ENCODE results near the gene PACSIN3. TPM values are rescaled to one million over a fixed set of nuclear protein-coding genes. Genes with fewer than 3 reads are reported as not detected.
"Not testable (repeated sequence)": the region's sequence is repeated elsewhere in the genome, so short reads cannot be mapped to it uniquely, and the experiment has no call there.

The PACSIN3 gene
- total RNA-seq, 1 donor: 12.7 TPM

GRCh38 chr11:47207459-47207858 is 21.2 kb upstream of the PACSIN3 start:
- H3K36me3 ChIP-seq (ENCODE audit: insufficient read depth, low read length): no peaks in the 10 kb centered on the region
- DNase-seq (ENCODE audit: insufficient read length, low spot score, missing footprints): no peak
- H3K4me1 ChIP-seq (ENCODE audit: insufficient read depth, low read length): peaks cover 17% of the 10 kb centered on the region

GRCh38 chr11:47206577-47206976 is 20.3 kb upstream of the PACSIN3 start:
- H2AFZ ChIP-seq (ENCODE audit: low read length); H3K79me2 ChIP-seq (ENCODE audit: insufficient read depth, low read length); H3K4me2 ChIP-seq (ENCODE audit: insufficient read depth, low read length); H4K20me1 ChIP-seq (ENCODE audit: insufficient read depth, low read length); H3K9me3 ChIP-seq (ENCODE audit: low read depth, low read length); H3K36me3 ChIP-seq (ENCODE audit: insufficient read depth, low read length); H3K27ac ChIP-seq (ENCODE audit: low read depth, low read length); DNase-seq (ENCODE audit: insufficient read length, low spot score, missing footprints); H3K27me3 ChIP-seq (ENCODE audit: insufficient read depth, low read length); H3K4me3 ChIP-seq (ENCODE audit: insufficient read depth, low read length): not testable (repeated sequence)
- H3K4me1 ChIP-seq (ENCODE audit: insufficient read depth, low read length): peaks cover 17% of the 10 kb centered on the region

More at GRCh38 chr11:47207459-47207858, 21.2 kb upstream of the PACSIN3 start:
- H3K27me3 ChIP-seq (ENCODE audit: insufficient read depth, low read length): no peaks in the 10 kb centered on the region
- H3K79me2 ChIP-seq (ENCODE audit: insufficient read depth, low read length): no peaks in the 10 kb centered on the region
- H3K9me3 ChIP-seq (ENCODE audit: low read depth, low read length): no peaks in the 10 kb centered on the region
- no peak overlapping the region for H3K4me2 ChIP-seq (ENCODE audit: insufficient read depth, low read length)
- H3K27ac ChIP-seq (ENCODE audit: low read depth, low read length): no peak overlapping the region
- no peak overlapping the region for H3K4me3 ChIP-seq (ENCODE audit: insufficient read depth, low read length)
- H2AFZ ChIP-seq (ENCODE audit: low read length): no peak overlapping the region
- H4K20me1 ChIP-seq (ENCODE audit: insufficient read depth, low read length): no peaks in the 10 kb centered on the region
- TF ChIP-seq CTCF (IDR thresholded peaks at IDR 0.05; ENCODE audit: extremely low read depth, low read depth, low read length): no peak

- Histone ChIP-seq H3K79me2 (ENCODE audit: insufficient read depth, low read length) (no peaks in the 10 kb centered on the region), H3K36me3 (ENCODE audit: insufficient read depth, low read length) (no peaks in the 10 kb centered on the region), H3K9me3 (ENCODE audit: low read depth, low read length) (no peaks in the 10 kb centered on the region), H2AFZ (ENCODE audit: low read length) (peak overlapping the region; percentile 62), H3K4me1 (ENCODE audit: insufficient read depth, low read length) (peaks cover 17% of the 10 kb centered on the region), H3K27me3 (ENCODE audit: insufficient read depth, low read length) (no peaks in the 10 kb centered on the region), H3K27ac (ENCODE audit: low read depth, low read length) (peak overlapping the region; percentile 34), H4K20me1 (ENCODE audit: insufficient read depth, low read length) (no peaks in the 10 kb centered on the region), H3K4me3 (ENCODE audit: insufficient read depth, low read length) (peak overlapping the region; percentile 2), H3K4me2 (ENCODE audit: insufficient read depth, low read length) (peak overlapping the region; percentile 49)
- TF ChIP-seq CTCF (IDR thresholded peaks at IDR 0.05; ENCODE audit: extremely low read depth, low read depth, low read length): no peak
- DNase-seq (ENCODE audit: insufficient read length, low spot score, missing footprints): peak; percentile 94
Observed at GRCh38 chr11:47204637-47204989, 18.4 kb upstream of the PACSIN3 start.

DNA sequence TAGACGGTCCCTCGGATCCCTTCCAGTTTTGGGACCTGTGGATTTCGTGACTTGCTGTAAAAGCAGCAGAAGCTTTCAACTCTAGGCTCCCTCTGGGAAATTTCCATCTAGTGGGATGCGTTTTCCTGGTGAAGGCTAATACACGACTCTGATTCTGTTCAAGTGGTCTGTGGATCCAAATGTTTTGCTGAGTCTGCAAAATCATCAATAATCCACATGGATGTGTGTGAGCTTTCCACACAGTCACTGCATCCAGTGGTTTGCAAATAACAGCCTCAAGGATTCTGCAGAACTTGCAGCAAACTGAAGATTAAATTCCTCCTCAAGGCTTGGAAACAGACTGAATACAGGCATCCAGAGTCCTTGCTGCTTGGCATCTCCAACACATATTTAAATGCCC is 16.3 kb upstream of the PACSIN3 start:
- H3K9me3 ChIP-seq (ENCODE audit: low read depth, low read length): no peaks in the 10 kb centered on the region
- peaks cover 17% of the 10 kb centered on the region for H3K4me1 ChIP-seq (ENCODE audit: insufficient read depth, low read length)
- H3K79me2 ChIP-seq (ENCODE audit: insufficient read depth, low read length): no peaks in the 10 kb centered on the region
- TF ChIP-seq CTCF (IDR thresholded peaks at IDR 0.05; ENCODE audit: extremely low read depth, low read depth, low read length): no peak
- H3K4me3 ChIP-seq (ENCODE audit: insufficient read depth, low read length): no peak overlapping the region
- DNase-seq (ENCODE audit: insufficient read length, low spot score, missing footprints): no peak
- peaks cover 4% of the 10 kb centered on the region for H3K27me3 ChIP-seq (ENCODE audit: insufficient read depth, low read length)
- H2AFZ ChIP-seq (ENCODE audit: low read length): no peak overlapping the region
- H3K4me2 ChIP-seq (ENCODE audit: insufficient read depth, low read length): no peak overlapping the region
- H4K20me1 ChIP-seq (ENCODE audit: insufficient read depth, low read length): no peaks in the 10 kb centered on the region
- H3K36me3 ChIP-seq (ENCODE audit: insufficient read depth, low read length): no peaks in the 10 kb centered on the region
- no peak overlapping the region for H3K27ac ChIP-seq (ENCODE audit: low read depth, low read length)
